GM12878 (cell line): Measurements from ENCODE around the gene MIEN1. TPM values are rescaled to one million over a fixed set of nuclear protein-coding genes. Genes with fewer than 3 reads are reported as not detected.

ENCODE experiments used
- BHLHE40 ChIP-seq, 2 experiments: fragments of 450-650 bp in 1 of 2; IDR thresholded peaks; 2 replicates each; pipeline ENCODE4 v1.6.1; 2011 to 2017; ENCODE audit warnings: low read depth in 2 of 2, borderline replicate concordance in 1 of 2, improper control_type of control experiment in 1 of 2, low read length in 1 of 2, mild to moderate bottlenecking in 1 of 2
- BRCA1 ChIP-seq: IDR thresholded peaks from 2 replicates; pipeline ENCODE4 v1.6.1; 2011; ENCODE audit warnings: low read depth, low read length, improper control_type of control experiment
- CREM ChIP-seq: IDR thresholded peaks from 2 replicates; pipeline ENCODE4 v1.6.1; 2014; ENCODE audit warnings: antibody characterized with exemption, low read depth
- EP300 ChIP-seq, 2 experiments: fragments of 150-350 bp in 1 of 2; IDR thresholded peaks; 2 replicates each; pipeline ENCODE4 v1.6.1; 2011 to 2012; ENCODE audit warnings: low read depth in 2 of 2, low read length in 2 of 2, borderline replicate concordance in 1 of 2, improper control_type of control experiment in 1 of 2, inconsistent platforms in 1 of 2; ENCODE audit not compliant: control insufficient read depth in 1 of 2
- HDAC6 ChIP-seq: fragments of 200-600 bp; sonication (generic); IDR thresholded peaks from one replicate; pipeline ENCODE4 v1.8.0; 2017; ENCODE audit warnings: antibody characterized with exemption; ENCODE audit not compliant: unreplicated experiment
- IKZF1 ChIP-seq: fragments of 450-650 bp; conservative IDR thresholded peaks from 2 replicates; pipeline ENCODE4 v1.6.1; 2017; ENCODE audit warnings: antibody characterized with exemption, mild to moderate bottlenecking
- MXI1 ChIP-seq: fragments of 150-350 bp; IDR thresholded peaks from 2 replicates; pipeline ENCODE4 v1.6.1; 2011; ENCODE audit warnings: low read depth, mild to moderate bottlenecking, inconsistent platforms, low read length, improper control_type of control experiment
- NFYA ChIP-seq: IDR thresholded peaks from 2 replicates; pipeline ENCODE4 v1.6.1; 2011; ENCODE audit warnings: low read depth, mild to moderate bottlenecking, low read length, improper control_type of control experiment, borderline replicate concordance
- NR2F1 ChIP-seq: fragments of 450-650 bp; conservative IDR thresholded peaks from 2 replicates; pipeline ENCODE4 v1.6.1; 2017; ENCODE audit warnings: mild to moderate bottlenecking
- RAD51 ChIP-seq: fragments of 450-650 bp; IDR thresholded peaks from 2 replicates; pipeline ENCODE4 v1.6.1; 2016; ENCODE audit warnings: moderate library complexity, mild to moderate bottlenecking, inconsistent platforms
- SPI1 ChIP-seq: IDR thresholded peaks from 2 replicates; pipeline ENCODE4 v1.6.1; 2011; ENCODE audit warnings: low read depth, mild to moderate bottlenecking, low read length, moderate library complexity, borderline replicate concordance; ENCODE audit not compliant: insufficient read depth
- SUZ12 ChIP-seq: fragments of 200-600 bp; sonication (generic); IDR thresholded peaks from one replicate; pipeline ENCODE4 v1.6.1; 2018; ENCODE audit warnings: antibody characterized with exemption, mild to moderate bottlenecking; ENCODE audit not compliant: unreplicated experiment
- ZBTB40 ChIP-seq: fragments of 450-650 bp; IDR thresholded peaks from 2 replicates; pipeline ENCODE4 v1.6.1; 2016; ENCODE audit warnings: mild to moderate bottlenecking, moderate library complexity, borderline replicate concordance
- polyA plus RNA-seq, 11 experiments: library from polyadenylated mRNA; depleted of rRNA in 4 of 11; unstranded in 6 of 11; stranded (reverse) in 5 of 11; fragments of >200 nt; fragmentation: Nextera tagmentation in 4 of 11; fragmentation: Illumina TruSeq in 1 of 11; extraction: Ambion mirVana in 4 of 11; extraction: Trizol in 1 of 11; gene quantifications; 1 replicate in 1 of 11; 2 replicates in 10 of 11; pipeline versions ENCODE4 v1.2.1 to v1.2.3, GENCODE V29; 2011 to 2016; ENCODE audit warnings: inconsistent platforms in 2 of 11, missing spikeins in 2 of 11, low read depth in 1 of 11
- total RNA-seq, 4 experiments: library from RNA; depleted of rRNA in 3 of 4; stranded (reverse); fragments of >200 nt in 3 of 4; fragmentation: Illumina TruSeq in 1 of 4; extraction: Trizol in 1 of 4; gene quantifications; 2 replicates each; pipeline versions ENCODE4 v1.2.1 to v1.2.3, GENCODE V29; 2013 to 2021
- TF ChIP-seq, protein P1 (sequence below): IDR thresholded peaks from 2 replicates; pipeline ENCODE4 v1.6.1; 2011; ENCODE audit warnings: borderline replicate concordance, low read depth, mild to moderate bottlenecking, moderate library complexity, mixed read lengths, low read length; ENCODE audit not compliant: insufficient read depth; ENCODE audit errors: extremely low read length
- TF ChIP-seq, protein P2 (sequence below): IDR thresholded peaks from 2 replicates; pipeline ENCODE4 v1.6.1; 2012; ENCODE audit warnings: improper control_type of control experiment, low read depth, low read length; ENCODE audit not compliant: insufficient replicate concordance
- TF ChIP-seq, protein P3 (sequence below): IDR thresholded peaks from 2 replicates; pipeline ENCODE4 v1.6.1; 2011; ENCODE audit warnings: borderline replicate concordance, low read depth, mild to moderate bottlenecking, moderate library complexity, low read length; ENCODE audit not compliant: insufficient read depth, poor library complexity, severe bottlenecking

Gene MIEN1
- total and polyA plus RNA-seq, 10 of the 15 experiments (the other 5 are each of a cell fraction or from before 2014, with no cell fraction given): 24.9 to 89.1 (median 47.7) TPM

DNA sequence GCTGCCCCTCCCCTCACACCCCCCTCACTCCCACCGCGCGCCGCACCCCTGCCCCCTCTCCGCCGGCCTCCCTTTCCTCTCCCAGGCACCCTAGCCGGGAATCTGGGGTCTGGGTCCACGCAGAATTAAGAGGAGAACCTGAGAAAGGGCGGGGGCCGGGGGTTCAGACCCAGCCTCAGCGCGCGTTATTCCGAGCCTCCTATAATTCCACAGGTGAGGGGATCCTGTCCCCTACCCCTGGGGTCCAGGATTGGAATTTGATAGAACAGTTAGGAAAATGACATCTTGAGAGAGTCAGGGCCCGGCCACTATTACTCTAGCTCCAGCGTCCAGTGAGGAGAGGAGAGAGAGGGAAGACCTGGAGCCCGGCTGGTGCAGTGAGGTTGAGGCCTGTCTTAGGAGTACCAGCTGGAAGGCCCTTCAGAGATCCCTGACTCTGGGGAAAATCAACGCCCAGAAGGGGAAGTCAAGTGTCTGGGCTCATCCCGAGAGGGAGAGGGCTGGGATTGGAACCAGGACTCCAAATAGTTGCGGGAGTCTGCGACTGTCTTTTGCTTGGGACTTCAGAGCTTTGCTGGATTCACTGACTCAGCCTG, 24.7 kb upstream of the MIEN1 start (continued):
- TF ChIP-seq NFYA: no peak
- TF ChIP-seq, protein P1, sequence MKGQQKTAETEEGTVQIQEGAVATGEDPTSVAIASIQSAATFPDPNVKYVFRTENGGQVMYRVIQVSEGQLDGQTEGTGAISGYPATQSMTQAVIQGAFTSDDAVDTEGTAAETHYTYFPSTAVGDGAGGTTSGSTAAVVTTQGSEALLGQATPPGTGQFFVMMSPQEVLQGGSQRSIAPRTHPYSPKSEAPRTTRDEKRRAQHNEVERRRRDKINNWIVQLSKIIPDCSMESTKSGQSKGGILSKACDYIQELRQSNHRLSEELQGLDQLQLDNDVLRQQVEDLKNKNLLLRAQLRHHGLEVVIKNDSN: no peak
- TF ChIP-seq HDAC6: peak; percentile 6
- TF ChIP-seq, protein P2, sequence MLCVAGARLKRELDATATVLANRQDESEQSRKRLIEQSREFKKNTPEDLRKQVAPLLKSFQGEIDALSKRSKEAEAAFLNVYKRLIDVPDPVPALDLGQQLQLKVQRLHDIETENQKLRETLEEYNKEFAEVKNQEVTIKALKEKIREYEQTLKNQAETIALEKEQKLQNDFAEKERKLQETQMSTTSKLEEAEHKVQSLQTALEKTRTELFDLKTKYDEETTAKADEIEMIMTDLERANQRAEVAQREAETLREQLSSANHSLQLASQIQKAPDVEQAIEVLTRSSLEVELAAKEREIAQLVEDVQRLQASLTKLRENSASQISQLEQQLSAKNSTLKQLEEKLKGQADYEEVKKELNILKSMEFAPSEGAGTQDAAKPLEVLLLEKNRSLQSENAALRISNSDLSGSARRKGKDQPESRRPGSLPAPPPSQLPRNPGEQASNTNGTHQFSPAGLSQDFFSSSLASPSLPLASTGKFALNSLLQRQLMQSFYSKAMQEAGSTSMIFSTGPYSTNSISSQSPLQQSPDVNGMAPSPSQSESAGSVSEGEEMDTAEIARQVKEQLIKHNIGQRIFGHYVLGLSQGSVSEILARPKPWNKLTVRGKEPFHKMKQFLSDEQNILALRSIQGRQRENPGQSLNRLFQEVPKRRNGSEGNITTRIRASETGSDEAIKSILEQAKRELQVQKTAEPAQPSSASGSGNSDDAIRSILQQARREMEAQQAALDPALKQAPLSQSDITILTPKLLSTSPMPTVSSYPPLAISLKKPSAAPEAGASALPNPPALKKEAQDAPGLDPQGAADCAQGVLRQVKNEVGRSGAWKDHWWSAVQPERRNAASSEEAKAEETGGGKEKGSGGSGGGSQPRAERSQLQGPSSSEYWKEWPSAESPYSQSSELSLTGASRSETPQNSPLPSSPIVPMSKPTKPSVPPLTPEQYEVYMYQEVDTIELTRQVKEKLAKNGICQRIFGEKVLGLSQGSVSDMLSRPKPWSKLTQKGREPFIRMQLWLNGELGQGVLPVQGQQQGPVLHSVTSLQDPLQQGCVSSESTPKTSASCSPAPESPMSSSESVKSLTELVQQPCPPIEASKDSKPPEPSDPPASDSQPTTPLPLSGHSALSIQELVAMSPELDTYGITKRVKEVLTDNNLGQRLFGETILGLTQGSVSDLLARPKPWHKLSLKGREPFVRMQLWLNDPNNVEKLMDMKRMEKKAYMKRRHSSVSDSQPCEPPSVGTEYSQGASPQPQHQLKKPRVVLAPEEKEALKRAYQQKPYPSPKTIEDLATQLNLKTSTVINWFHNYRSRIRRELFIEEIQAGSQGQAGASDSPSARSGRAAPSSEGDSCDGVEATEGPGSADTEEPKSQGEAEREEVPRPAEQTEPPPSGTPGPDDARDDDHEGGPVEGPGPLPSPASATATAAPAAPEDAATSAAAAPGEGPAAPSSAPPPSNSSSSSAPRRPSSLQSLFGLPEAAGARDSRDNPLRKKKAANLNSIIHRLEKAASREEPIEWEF: no peak
- no peak for TF ChIP-seq NR2F1
- TF ChIP-seq EP300 (IDR thresholded peaks at IDR 0.05; ENCODE audit: borderline replicate concordance in 1 of 2, control insufficient read depth in 1 of 2, low read depth in 2 of 2, low read length in 2 of 2): peak in 1 of 2 experiments; percentile 0; a peak in 1 of 4 replicates
- no peak for TF ChIP-seq SUZ12
- TF ChIP-seq CREM: no peak
- no peak for TF ChIP-seq BHLHE40 (IDR thresholded peaks at IDR 0.05; ENCODE audit: borderline replicate concordance in 1 of 2, low read depth in 2 of 2, low read length in 1 of 2)
- no peak for TF ChIP-seq ZBTB40
- TF ChIP-seq BRCA1: no peak
- TF ChIP-seq IKZF1: no peak
- TF ChIP-seq MXI1: no peak
- TF ChIP-seq, protein P3, sequence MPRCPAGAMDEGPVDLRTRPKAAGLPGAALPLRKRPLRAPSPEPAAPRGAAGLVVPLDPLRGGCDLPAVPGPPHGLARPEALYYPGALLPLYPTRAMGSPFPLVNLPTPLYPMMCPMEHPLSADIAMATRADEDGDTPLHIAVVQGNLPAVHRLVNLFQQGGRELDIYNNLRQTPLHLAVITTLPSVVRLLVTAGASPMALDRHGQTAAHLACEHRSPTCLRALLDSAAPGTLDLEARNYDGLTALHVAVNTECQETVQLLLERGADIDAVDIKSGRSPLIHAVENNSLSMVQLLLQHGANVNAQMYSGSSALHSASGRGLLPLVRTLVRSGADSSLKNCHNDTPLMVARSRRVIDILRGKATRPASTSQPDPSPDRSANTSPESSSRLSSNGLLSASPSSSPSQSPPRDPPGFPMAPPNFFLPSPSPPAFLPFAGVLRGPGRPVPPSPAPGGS: no peak
- no peak for TF ChIP-seq RAD51
- TF ChIP-seq SPI1: peak; percentile 13; the same call in 1 of the 2 replicates
